GM23338 (cell line): ENCODE data around the gene CDC16. TPM values are rescaled to one million over a fixed set of nuclear protein-coding genes. Genes with fewer than 3 reads are reported as not detected.

Source experiments
- ATAC-seq: fragments of 200-7000 bp; cut with Tn5 transposase; 3 replicates; pipeline ENCODE4 v1.9.1; 2020
- DNase-seq: peaks from one replicate; pipeline ENCODE4 v3.0.0-alpha.2; 2015; ENCODE audit warnings: low spot score
- H2AFZ ChIP-seq: fragments of 200-600 bp; sonication (generic); 2 replicates; pipeline ENCODE4 v1.8.0; 2016; ENCODE audit warnings: antibody characterized with exemption, mild to moderate bottlenecking, moderate library complexity
- H3F3A ChIP-seq: fragments of 200-600 bp; sonication (generic); replicated peaks from 2 replicates; pipeline ENCODE4 v1.8.0; 2017; ENCODE audit warnings: antibody characterized with exemption, mixed run types, low read depth
- H3K27ac ChIP-seq: fragments of 200-600 bp; sonication (generic); 2 replicates; pipeline ENCODE4 v1.6.1; 2016; ENCODE audit warnings: low read depth
- H3K27me3 ChIP-seq: fragments of 200-600 bp; sonication (generic); 2 replicates; pipeline ENCODE4 v1.8.0; 2016; ENCODE audit warnings: mild to moderate bottlenecking, mixed run types, moderate library complexity; ENCODE audit not compliant: insufficient read depth
- H3K36me3 ChIP-seq: fragments of 200-600 bp; sonication (generic); 2 replicates; pipeline ENCODE4 v1.8.0; 2016; ENCODE audit warnings: mild to moderate bottlenecking; ENCODE audit not compliant: insufficient read depth
- H3K4me1 ChIP-seq: fragments of 200-600 bp; sonication (generic); 2 replicates; pipeline ENCODE4 v1.8.0; 2016; ENCODE audit warnings: mild to moderate bottlenecking, moderate library complexity; ENCODE audit not compliant: insufficient read depth
- H3K4me2 ChIP-seq: fragments of 200-600 bp; sonication (generic); 2 replicates; pipeline ENCODE4 v1.7.1; 2017; ENCODE audit warnings: mixed run types
- H3K4me3 ChIP-seq: fragments of 200-600 bp; sonication (generic); 2 replicates; pipeline ENCODE4 v1.6.1; 2016; ENCODE audit warnings: mixed run types
- H3K79me2 ChIP-seq: fragments of 200-600 bp; sonication (generic); replicated peaks from 2 replicates; pipeline ENCODE4 v1.8.0; 2017; ENCODE audit warnings: mild to moderate bottlenecking; ENCODE audit not compliant: insufficient read depth
- H3K9me2 ChIP-seq: fragments of 200-600 bp; sonication (generic); 2 replicates; pipeline ENCODE4 v1.8.0; 2017; ENCODE audit not compliant: insufficient read depth
- H4K20me1 ChIP-seq: fragments of 200-600 bp; sonication (generic); replicated peaks from 2 replicates; pipeline ENCODE4 v1.8.0; 2017; ENCODE audit warnings: mild to moderate bottlenecking; ENCODE audit not compliant: insufficient read depth
- H3K27ac Mint-ChIP-seq: 2 replicates; pipeline ENCODE4 v1.8.0; 2020; ENCODE audit warnings: inconsistent platforms, mild to moderate bottlenecking, moderate library complexity, mixed read lengths
- H3K27me3 Mint-ChIP-seq: 3 replicates; pipeline ENCODE4 v1.8.0; 2022; ENCODE audit warnings: low read depth, mild to moderate bottlenecking, moderate library complexity, mixed read lengths, inconsistent platforms; ENCODE audit not compliant: insufficient read depth, poor library complexity
- H3K36me3 Mint-ChIP-seq: 3 replicates; pipeline ENCODE4 v1.8.0; 2021; ENCODE audit warnings: low read depth, mild to moderate bottlenecking, inconsistent platforms, moderate library complexity, mixed read lengths
- H3K4me1 Mint-ChIP-seq: 3 replicates; pipeline ENCODE4 v1.8.0; 2020; ENCODE audit warnings: mild to moderate bottlenecking, inconsistent platforms, mixed read lengths
- H3K4me3 Mint-ChIP-seq: 3 replicates; pipeline ENCODE4 v1.8.0; 2021; ENCODE audit warnings: moderate library complexity, mild to moderate bottlenecking, inconsistent platforms, mixed read lengths
- H3K9me3 Mint-ChIP-seq: 3 replicates; pipeline ENCODE4 v1.8.0; 2020; ENCODE audit warnings: moderate library complexity, mild to moderate bottlenecking, inconsistent platforms, mixed read lengths
- CREB1 ChIP-seq: fragments of 250-450 bp; sonication (Bioruptor Pico); IDR thresholded peaks from 2 replicates; pipeline ENCODE4 v1.5.0; 2020; ENCODE audit warnings: low read depth, mild to moderate bottlenecking, moderate library complexity
- EZH2 ChIP-seq: fragments of 200-600 bp; sonication (generic); IDR thresholded peaks from one replicate; pipeline ENCODE4 v1.8.0; 2017; ENCODE audit warnings: antibody characterized with exemption, mild to moderate bottlenecking, low read depth; ENCODE audit not compliant: unreplicated experiment
- EZH2phosphoT487 ChIP-seq: fragments of 200-600 bp; sonication (generic); IDR thresholded peaks from one replicate; pipeline ENCODE4 v1.8.1; 2018; ENCODE audit warnings: antibody characterized with exemption; ENCODE audit not compliant: unreplicated experiment
- JUNB ChIP-seq: IDR thresholded peaks from one replicate; pipeline ENCODE4 v1.6.1; 2016; ENCODE audit warnings: antibody characterized with exemption; ENCODE audit not compliant: unreplicated experiment
- NANOG ChIP-seq: IDR thresholded peaks from 2 replicates; pipeline ENCODE4 v1.6.1; 2016; ENCODE audit warnings: antibody characterized with exemption, borderline replicate concordance
- POLR2AphosphoS5 ChIP-seq: IDR thresholded peaks from 2 replicates; pipeline ENCODE4 v1.6.1; 2016; ENCODE audit warnings: antibody characterized with exemption, low read depth
- STAT1 ChIP-seq: IDR thresholded peaks from one replicate; pipeline ENCODE4 v1.6.1; 2016; ENCODE audit warnings: antibody characterized with exemption; ENCODE audit not compliant: unreplicated experiment
- ZNF114 ChIP-seq: fragments of 250-450 bp; sonication (Bioruptor Pico); IDR thresholded peaks from 2 replicates; pipeline ENCODE4 v1.5.0; 2020; ENCODE audit warnings: mild to moderate bottlenecking, moderate library complexity
- ZNF331 ChIP-seq: fragments of 250-450 bp; sonication (Bioruptor Pico); IDR thresholded peaks from 2 replicates; pipeline ENCODE4 v1.5.0; 2020; ENCODE audit warnings: low read depth, mild to moderate bottlenecking, moderate library complexity
- ZNF462 ChIP-seq: fragments of 250-450 bp; sonication (Bioruptor Pico); IDR thresholded peaks from 2 replicates; pipeline ENCODE4 v1.5.0; 2020; ENCODE audit warnings: mild to moderate bottlenecking, moderate library complexity
- polyA plus RNA-seq: library from polyadenylated mRNA; unstranded; fragments of >200 nt; fragmentation: Nextera tagmentation; extraction: Ambion mirVana; gene quantifications from 2 replicates; pipeline ENCODE4 v1.2.1, GENCODE V29; 2016
- total RNA-seq: library from RNA; depleted of rRNA; stranded (reverse); fragments of >200 nt; shearing (Covaris generic); gene quantifications from 2 replicates; pipeline ENCODE4 v1.2.3, GENCODE V29; 2014
- TF ChIP-seq, protein P1 (sequence below): IDR thresholded peaks from one replicate; pipeline ENCODE4 v1.6.1; 2018; ENCODE audit warnings: antibody characterized with exemption; ENCODE audit not compliant: unreplicated experiment
- TF ChIP-seq, protein P2 (sequence below), 2 experiments: fragments of 200-600 bp in 1 of 2; sonication (generic) in 1 of 2; conservative IDR thresholded peaks; 2 replicates each; pipeline versions ENCODE4 v1.5.1 to v1.6.1; 2016 to 2017; ENCODE audit warnings: antibody characterized with exemption in 2 of 2, low read depth in 2 of 2, mild to moderate bottlenecking in 2 of 2, moderate library complexity in 1 of 2
- TF ChIP-seq, protein P3 (sequence below): IDR thresholded peaks from 2 replicates; pipeline ENCODE4 v1.6.1; 2016; ENCODE audit warnings: antibody characterized with exemption

CDC16 gene
- total and polyA plus RNA-seq, 2 experiments from 2014 or later: 86.1 to 91.3 TPM

GRCh38 chr13:114237415-114238112 lies 2.9 kb downstream of the CDC16 start:
- Mint-ChIP-seq H3K27me3 (peaks cover 5% of the 10 kb centered on the region), H3K36me3 (peaks cover 67% of the 10 kb centered on the region), H3K4me1 (peaks cover 30% of the 10 kb centered on the region), H3K4me3 (no peak overlapping the region), H3K27ac (no peak overlapping the region), H3K9me3 (peaks cover 4% of the 10 kb centered on the region; the same call in 2 of the 3 replicates)
- no peaks in the 10 kb centered on the region; the same call in none of the 2 replicates for H3F3A ChIP-seq
- H3K4me3 ChIP-seq: no peak overlapping the region
- peaks cover 14% of the 10 kb centered on the region for H4K20me1 ChIP-seq
- TF ChIP-seq CREB1: no peak
- TF ChIP-seq, protein P1, sequence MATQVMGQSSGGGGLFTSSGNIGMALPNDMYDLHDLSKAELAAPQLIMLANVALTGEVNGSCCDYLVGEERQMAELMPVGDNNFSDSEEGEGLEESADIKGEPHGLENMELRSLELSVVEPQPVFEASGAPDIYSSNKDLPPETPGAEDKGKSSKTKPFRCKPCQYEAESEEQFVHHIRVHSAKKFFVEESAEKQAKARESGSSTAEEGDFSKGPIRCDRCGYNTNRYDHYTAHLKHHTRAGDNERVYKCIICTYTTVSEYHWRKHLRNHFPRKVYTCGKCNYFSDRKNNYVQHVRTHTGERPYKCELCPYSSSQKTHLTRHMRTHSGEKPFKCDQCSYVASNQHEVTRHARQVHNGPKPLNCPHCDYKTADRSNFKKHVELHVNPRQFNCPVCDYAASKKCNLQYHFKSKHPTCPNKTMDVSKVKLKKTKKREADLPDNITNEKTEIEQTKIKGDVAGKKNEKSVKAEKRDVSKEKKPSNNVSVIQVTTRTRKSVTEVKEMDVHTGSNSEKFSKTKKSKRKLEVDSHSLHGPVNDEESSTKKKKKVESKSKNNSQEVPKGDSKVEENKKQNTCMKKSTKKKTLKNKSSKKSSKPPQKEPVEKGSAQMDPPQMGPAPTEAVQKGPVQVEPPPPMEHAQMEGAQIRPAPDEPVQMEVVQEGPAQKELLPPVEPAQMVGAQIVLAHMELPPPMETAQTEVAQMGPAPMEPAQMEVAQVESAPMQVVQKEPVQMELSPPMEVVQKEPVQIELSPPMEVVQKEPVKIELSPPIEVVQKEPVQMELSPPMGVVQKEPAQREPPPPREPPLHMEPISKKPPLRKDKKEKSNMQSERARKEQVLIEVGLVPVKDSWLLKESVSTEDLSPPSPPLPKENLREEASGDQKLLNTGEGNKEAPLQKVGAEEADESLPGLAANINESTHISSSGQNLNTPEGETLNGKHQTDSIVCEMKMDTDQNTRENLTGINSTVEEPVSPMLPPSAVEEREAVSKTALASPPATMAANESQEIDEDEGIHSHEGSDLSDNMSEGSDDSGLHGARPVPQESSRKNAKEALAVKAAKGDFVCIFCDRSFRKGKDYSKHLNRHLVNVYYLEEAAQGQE: no peak
- TF ChIP-seq, protein P2, sequence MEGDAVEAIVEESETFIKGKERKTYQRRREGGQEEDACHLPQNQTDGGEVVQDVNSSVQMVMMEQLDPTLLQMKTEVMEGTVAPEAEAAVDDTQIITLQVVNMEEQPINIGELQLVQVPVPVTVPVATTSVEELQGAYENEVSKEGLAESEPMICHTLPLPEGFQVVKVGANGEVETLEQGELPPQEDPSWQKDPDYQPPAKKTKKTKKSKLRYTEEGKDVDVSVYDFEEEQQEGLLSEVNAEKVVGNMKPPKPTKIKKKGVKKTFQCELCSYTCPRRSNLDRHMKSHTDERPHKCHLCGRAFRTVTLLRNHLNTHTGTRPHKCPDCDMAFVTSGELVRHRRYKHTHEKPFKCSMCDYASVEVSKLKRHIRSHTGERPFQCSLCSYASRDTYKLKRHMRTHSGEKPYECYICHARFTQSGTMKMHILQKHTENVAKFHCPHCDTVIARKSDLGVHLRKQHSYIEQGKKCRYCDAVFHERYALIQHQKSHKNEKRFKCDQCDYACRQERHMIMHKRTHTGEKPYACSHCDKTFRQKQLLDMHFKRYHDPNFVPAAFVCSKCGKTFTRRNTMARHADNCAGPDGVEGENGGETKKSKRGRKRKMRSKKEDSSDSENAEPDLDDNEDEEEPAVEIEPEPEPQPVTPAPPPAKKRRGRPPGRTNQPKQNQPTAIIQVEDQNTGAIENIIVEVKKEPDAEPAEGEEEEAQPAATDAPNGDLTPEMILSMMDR (conservative IDR thresholded peaks at IDR 0.05; ENCODE audit: low read depth in 2 of 2): no peak
- TF ChIP-seq POLR2AphosphoS5: no peak
- TF ChIP-seq EZH2phosphoT487: no peak
- TF ChIP-seq ZNF114 (CRISPR knock-in tag): no peak
- no peak for TF ChIP-seq JUNB
- no peak for TF ChIP-seq EZH2
- no peak for TF ChIP-seq NANOG
- no peak for TF ChIP-seq ZNF331
- TF ChIP-seq, protein P3, sequence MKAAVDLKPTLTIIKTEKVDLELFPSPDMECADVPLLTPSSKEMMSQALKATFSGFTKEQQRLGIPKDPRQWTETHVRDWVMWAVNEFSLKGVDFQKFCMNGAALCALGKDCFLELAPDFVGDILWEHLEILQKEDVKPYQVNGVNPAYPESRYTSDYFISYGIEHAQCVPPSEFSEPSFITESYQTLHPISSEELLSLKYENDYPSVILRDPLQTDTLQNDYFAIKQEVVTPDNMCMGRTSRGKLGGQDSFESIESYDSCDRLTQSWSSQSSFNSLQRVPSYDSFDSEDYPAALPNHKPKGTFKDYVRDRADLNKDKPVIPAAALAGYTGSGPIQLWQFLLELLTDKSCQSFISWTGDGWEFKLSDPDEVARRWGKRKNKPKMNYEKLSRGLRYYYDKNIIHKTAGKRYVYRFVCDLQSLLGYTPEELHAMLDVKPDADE: no peak
- TF ChIP-seq STAT1: no peak
- TF ChIP-seq ZNF462 (CRISPR knock-in tag): no peak
- H3K36me3 ChIP-seq: peaks cover 52% of the 10 kb centered on the region
- H3K27ac ChIP-seq: no peak overlapping the region
- H3K27me3 ChIP-seq: no peaks in the 10 kb centered on the region
- DNase-seq: no peak
- H3K79me2 ChIP-seq: peaks cover 36% of the 10 kb centered on the region
- H2AFZ ChIP-seq: no peak overlapping the region
- no peak overlapping the region for H3K4me2 ChIP-seq
- no peaks in the 10 kb centered on the region for H3K9me2 ChIP-seq
- peaks cover 21% of the 10 kb centered on the region for H3K4me1 ChIP-seq
- ATAC-seq: no peak
